Naive thymus-derived CD8-positive, alpha-beta T cell (primary cell): ENCODE results near the gene CTXN3. TPM values are rescaled to one million over a fixed set of nuclear protein-coding genes. Genes with fewer than 3 reads are reported as not detected.
A peak's percentile ranks its signal among the peaks of the same experiment; 100 is the strongest.

ENCODE experiments used
- ATAC-seq, 2 donors: fragments of 150-1000 bp; cut with Tn5 transposase in 1 of 2; sonication (Bioruptor Pico), chemical (Tn5 transposase) in 1 of 2; 1 replicate in 1 of 2; 2 replicates in 1 of 2; pipeline ENCODE4 v1.10.0; 2021; ENCODE audit warnings: mild to moderate bottlenecking in 2 of 2, moderate library complexity in 2 of 2
- POLR2A ChIA-PET: fragments of 350-600 bp; sonication (Branson Sonifier 250); formaldehyde crosslinking; loops from one replicate; lab custom pipeline; 2021; ENCODE audit warnings: antibody characterized with exemption; lab: Charles Lee
- DNase-seq, 10 donors: peaks; one replicate each; pipeline versions ENCODE4 v3.0.0 to v3.0.0-alpha.2; 2020 to 2022
- H3K27ac Mint-ChIP-seq, 10 donors: one replicate each; pipeline ENCODE4 v1.8.0; 2020 to 2022; ENCODE audit warnings: mild to moderate bottlenecking in 10 of 10, mixed read lengths in 10 of 10, moderate library complexity in 4 of 10, inconsistent platforms in 1 of 10
- H3K27me3 Mint-ChIP-seq, 5 donors: one replicate each; pipeline ENCODE4 v1.8.0; 2021 to 2022; ENCODE audit warnings: mixed read lengths in 5 of 5
- H3K36me3 Mint-ChIP-seq, 3 donors: one replicate each; pipeline ENCODE4 v1.8.0; 2020 to 2022; ENCODE audit warnings: mixed read lengths in 3 of 3, mild to moderate bottlenecking in 2 of 3, inconsistent platforms in 1 of 3
- H3K4me1 Mint-ChIP-seq, 4 donors: one replicate each; pipeline ENCODE4 v1.8.0; 2021 to 2022; ENCODE audit warnings: mixed read lengths in 4 of 4
- H3K4me3 Mint-ChIP-seq, 10 donors: one replicate each; pipeline ENCODE4 v1.8.0; 2020 to 2022; ENCODE audit warnings: mild to moderate bottlenecking in 10 of 10, mixed read lengths in 10 of 10, moderate library complexity in 6 of 10, inconsistent platforms in 1 of 10
- H3K9me3 Mint-ChIP-seq, 9 donors: one replicate each; pipeline ENCODE4 v1.8.0; 2020 to 2022; ENCODE audit warnings: mixed read lengths in 9 of 9, mild to moderate bottlenecking in 3 of 9, inconsistent platforms in 1 of 9, moderate library complexity in 1 of 9
- polyA plus RNA-seq, 3 donors: library from polyadenylated mRNA; unstranded; fragments of 300-500 nt; fragmentation: Illumina TruSeq; gene quantifications; one replicate each; pipeline ENCODE4 v1.2.3, GENCODE V29; 2021
- total RNA-seq, 8 experiments: library from RNA in 2 of 8; stranded (reverse) in 2 of 8; gene quantifications; one replicate each; pipeline ENCODE4 v1.2.3 and lab custom pipeline; 2021 to 2026

CTXN3 gene
- total and polyA plus RNA-seq, 5 experiments from 2014 or later, result not detected

DNA sequence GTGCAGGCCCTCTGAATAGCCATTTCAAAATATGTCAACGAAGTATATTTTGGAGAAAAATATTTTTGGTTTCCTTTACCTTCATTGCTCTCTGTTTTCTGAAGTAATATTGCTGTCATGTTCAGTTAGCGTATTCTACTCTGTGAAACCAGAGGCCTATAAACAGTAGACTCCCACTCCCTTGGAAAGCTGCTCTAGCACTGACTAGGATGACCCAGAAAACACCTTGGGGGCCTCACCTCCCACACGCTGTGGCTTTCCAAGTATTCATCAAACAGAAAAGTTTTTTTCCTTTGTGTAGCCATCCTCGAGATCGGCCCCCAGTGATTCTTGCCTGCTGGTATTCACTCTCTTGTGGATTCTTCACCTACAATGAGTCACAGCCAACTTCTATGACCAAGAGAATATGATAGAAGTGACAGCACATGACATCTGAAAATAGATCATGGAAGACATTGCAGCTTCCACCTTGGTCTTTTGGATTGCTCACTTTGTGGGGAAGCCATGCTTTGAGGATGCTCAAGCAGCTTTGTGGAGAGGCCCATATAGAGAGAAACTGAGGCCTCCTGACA is 28.9 kb upstream of the CTXN3 start:
- DNase-seq (no peak), ATAC-seq (no peak)
- Mint-ChIP-seq H3K4me1 (no peaks in the 10 kb centered on the region), H3K36me3 (no peaks in the 10 kb centered on the region), H3K4me3 (no peak overlapping the region), H3K27me3 (peaks cover 0 to 8% (median 2%) of the 10 kb centered on the region in 5 donors), H3K9me3 (peaks cover 0 to 4% (median 0%) of the 10 kb centered on the region in 9 donors), H3K27ac (no peak overlapping the region)
- POLR2A ChIA-PET, result no interaction called here

DNA sequence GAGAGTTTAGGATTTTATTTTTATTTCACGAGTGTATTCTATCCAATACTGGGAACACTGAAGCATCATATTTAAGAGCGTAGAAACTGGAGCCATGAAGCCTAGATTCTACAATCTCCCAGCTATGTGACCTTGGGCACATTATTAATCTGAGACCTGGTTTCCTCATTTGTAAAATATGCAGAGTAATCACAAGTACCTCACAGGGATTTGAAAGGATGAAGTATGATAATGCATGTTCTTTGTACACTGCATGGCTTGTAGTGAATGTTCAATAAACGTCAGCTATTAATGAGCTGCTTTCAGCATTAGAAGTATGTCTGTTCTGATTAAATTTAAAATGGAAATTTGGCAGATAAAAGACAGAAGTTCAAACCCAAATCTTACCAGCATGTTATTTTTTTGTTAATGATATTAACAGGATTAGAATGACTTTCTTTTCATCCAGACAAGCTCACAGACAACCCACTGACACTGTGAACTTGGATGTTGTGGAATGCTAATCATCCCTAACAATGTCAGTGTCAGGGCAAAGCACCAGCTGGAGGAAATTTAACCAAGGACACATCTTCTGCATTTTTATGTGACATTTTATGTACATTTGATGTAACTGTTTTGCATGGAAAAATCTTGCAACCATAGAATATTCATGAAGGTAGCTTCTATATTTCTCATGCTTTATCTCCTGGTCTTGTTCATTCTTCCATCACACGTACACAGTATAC is 27.1 kb upstream of the CTXN3 start:
- no peaks in the 10 kb centered on the region for H3K36me3 Mint-ChIP-seq
- H3K27me3 Mint-ChIP-seq, result peaks cover 0 to 8% (median 2%) of the 10 kb centered on the region in 5 donors
- POLR2A ChIA-PET, result no interaction called here
- no peak overlapping the region for H3K27ac Mint-ChIP-seq
- no peaks in the 10 kb centered on the region for H3K4me1 Mint-ChIP-seq
- no peaks in the 10 kb centered on the region for H3K9me3 Mint-ChIP-seq
- ATAC-seq (no peak), DNase-seq (no peak)
- H3K4me3 Mint-ChIP-seq, result no peak overlapping the region

DNA sequence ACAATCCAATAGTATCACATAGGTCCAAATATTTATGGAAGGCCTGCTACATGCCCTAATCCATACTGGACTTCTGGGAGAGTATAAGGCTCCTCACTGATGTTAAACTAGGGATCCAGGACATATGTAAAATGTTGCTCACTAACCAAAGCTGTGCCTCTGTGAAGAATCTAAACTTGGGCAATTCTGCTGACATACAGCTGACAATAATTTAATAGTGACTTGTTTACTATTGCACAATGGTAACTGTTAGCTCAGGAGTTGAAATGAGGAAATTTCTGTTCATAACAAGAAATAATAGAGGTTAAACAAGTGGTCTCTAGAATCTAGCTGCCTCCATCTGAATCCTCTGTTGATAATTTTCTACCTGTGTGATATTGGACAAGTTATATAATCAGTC is 14.9 kb upstream of the CTXN3 start:
- ATAC-seq, result no peak
- Mint-ChIP-seq H3K4me3 (no peak overlapping the region), H3K27me3 (peaks cover 1 to 29% (median 8%) of the 10 kb centered on the region in 5 donors), H3K36me3 (no peaks in the 10 kb centered on the region), H3K27ac (no peak overlapping the region), H3K4me1 (no peaks in the 10 kb centered on the region), H3K9me3 (no peaks in the 10 kb centered on the region)
- POLR2A ChIA-PET, result no interaction called here
- no peak for DNase-seq

DNA sequence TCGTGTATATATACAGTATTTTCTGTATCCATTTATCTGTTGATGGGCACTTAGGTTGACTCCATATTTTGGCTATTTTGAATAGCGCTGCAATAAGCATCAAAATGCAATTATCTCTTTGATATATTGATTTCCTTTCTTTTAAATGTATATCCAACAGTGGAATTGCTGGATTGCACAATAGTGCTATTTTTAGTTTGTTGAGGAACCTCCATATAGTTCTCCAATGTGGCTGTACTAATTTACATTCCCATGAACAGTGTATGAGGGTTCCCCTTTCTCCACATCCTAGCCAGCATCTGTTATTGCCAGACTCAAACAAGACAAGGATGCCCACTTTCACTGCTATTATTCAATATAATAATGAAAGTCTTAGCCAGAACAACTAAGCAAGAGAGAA is 9.1 kb upstream of the CTXN3 start:
- Mint-ChIP-seq H3K4me3 (no peak overlapping the region), H3K4me1 (no peaks in the 10 kb centered on the region), H3K27ac (no peak overlapping the region), H3K36me3 (no peaks in the 10 kb centered on the region), H3K27me3 (peaks cover 0 to 19% (median 9%) of the 10 kb centered on the region in 5 donors), H3K9me3 (no peaks in the 10 kb centered on the region)
- DNase-seq (no peak), ATAC-seq (no peak)
- POLR2A ChIA-PET, result no interaction called here

DNA sequence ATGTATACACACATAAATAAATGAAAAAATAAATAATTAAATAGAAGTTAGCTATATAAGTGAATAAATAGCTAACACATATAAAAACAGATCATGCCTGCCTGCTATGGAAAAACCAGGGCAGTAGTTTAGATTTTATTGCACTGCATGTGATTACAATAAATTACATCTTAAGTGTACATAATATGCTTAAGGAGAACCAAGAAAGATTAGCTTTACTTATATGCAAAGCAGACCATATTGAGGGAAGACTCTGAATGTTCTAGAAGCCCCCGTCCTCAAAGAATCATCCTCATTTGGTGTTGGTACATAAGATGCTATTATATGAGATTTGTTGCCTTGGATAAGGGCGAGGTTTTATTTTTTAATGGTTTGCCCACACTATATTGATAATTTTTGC is 5.9 kb upstream of the CTXN3 start:
- POLR2A ChIA-PET, result interaction anchor here (0.6 kb wide), 1 partner anchor 29 kb away, joined by 3 read pairs; no protein-coding TSS in a partner anchor
- H3K36me3 Mint-ChIP-seq, result no peaks in the 10 kb centered on the region

DNA sequence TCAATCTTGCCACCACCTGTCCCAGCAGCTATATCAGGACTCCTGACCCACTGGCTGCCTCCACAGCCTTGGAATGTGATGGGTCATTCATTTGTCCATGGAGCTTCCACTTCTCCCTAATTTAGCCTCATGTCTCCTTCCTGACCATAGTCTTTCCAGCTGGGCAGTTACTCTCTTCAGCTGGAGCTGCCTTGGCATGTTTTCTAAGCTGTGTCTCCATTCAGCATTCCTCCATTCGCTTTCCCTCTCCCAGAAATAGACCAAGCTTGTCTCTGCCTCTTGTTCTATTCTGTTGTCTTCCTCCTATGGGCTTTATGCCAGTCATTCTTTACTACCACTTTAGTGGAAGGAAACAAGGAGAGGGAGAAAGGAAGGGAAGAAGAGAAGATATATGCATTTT is 5.3 kb upstream of the CTXN3 start:
- DNase-seq, result no peak
- no peaks in the 10 kb centered on the region for H3K36me3 Mint-ChIP-seq
- H3K27ac Mint-ChIP-seq, result no peak overlapping the region
- POLR2A ChIA-PET, result interaction anchor here (0.6 kb wide), 1 partner anchor 28 kb away, joined by 3 read pairs; no protein-coding TSS in a partner anchor
- H3K27me3 Mint-ChIP-seq, result peaks cover 0 to 3% (median 0%) of the 10 kb centered on the region in 5 donors
- H3K9me3 Mint-ChIP-seq, result no peaks in the 10 kb centered on the region
- H3K4me3 Mint-ChIP-seq, result no peak overlapping the region
- no peak for ATAC-seq
- H3K4me1 Mint-ChIP-seq, result no peaks in the 10 kb centered on the region

More for the DNA sequence above, 5.9 kb upstream of the CTXN3 start:
- Mint-ChIP-seq H3K27ac (no peak overlapping the region), H3K27me3 (peaks cover 0 to 6% (median 2%) of the 10 kb centered on the region in 5 donors), H3K4me1 (no peaks in the 10 kb centered on the region), H3K4me3 (no peak overlapping the region), H3K9me3 (no peaks in the 10 kb centered on the region)
- ATAC-seq (no peak), DNase-seq (no peak)

DNA sequence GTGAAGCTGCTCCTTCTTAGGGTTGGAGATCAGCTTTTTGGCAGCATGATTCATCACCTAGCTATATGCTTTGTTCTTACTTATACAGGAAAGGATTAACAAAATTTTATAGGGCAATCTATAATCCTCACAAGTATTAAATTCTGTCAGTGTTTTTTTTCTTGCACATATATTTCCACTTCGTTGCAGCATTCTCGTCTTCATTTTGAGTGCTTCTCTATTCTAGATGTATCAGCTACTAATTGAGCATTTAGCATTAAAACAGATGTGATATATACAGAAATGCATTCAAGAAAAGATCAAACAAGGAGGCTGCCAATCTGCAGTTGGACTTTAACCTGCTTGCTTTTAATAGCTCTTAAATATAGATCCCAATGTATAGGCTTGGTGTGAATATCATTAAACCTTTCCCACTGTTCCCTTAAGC is 3.6 kb upstream of the CTXN3 start:
- Mint-ChIP-seq H3K4me1 (no peaks in the 10 kb centered on the region), H3K9me3 (no peaks in the 10 kb centered on the region), H3K27me3 (peaks cover 0 to 1% (median 0%) of the 10 kb centered on the region in 5 donors), H3K36me3 (no peaks in the 10 kb centered on the region), H3K4me3 (no peak overlapping the region), H3K27ac (no peak overlapping the region)
- ATAC-seq (no peak), DNase-seq (no peak)
- POLR2A ChIA-PET, result no interaction called here

DNA sequence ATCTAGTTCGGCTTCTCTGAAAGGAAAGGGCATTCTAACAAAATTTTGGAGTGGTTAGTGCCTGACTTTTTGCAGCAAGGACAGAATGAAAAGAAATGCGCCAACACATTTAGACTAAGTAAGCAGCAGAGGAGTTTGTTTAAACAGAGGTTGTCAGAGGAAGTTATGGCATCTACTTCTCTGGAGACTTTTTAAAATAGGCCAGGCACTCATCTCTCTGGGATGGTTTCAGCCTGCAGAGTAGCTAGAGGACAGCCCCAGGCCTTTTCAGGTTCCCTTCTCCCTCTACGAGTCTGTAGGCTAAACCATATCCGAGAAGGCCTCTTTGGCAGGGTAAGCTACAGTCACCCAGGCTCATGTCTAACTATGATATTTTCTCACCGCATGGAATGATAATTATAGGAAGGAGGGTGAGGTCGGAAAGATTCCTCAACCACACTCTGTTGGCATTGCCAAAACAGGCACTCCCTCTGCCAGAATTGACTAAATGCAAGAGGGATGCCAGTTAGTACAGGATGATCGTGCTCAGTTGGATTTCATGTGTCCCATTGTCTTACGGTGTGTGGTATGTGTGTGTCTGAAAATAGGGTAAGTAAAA is 1.4 kb upstream of the CTXN3 start:
- H3K4me1 Mint-ChIP-seq, result no peaks in the 10 kb centered on the region
- H3K27me3 Mint-ChIP-seq, result no peaks in the 10 kb centered on the region
- no peak overlapping the region for H3K4me3 Mint-ChIP-seq
- H3K36me3 Mint-ChIP-seq, result no peaks in the 10 kb centered on the region
- H3K9me3 Mint-ChIP-seq, result no peaks in the 10 kb centered on the region
- POLR2A ChIA-PET, result no interaction called here
- H3K27ac Mint-ChIP-seq, result no peak overlapping the region
- DNase-seq (no peak), ATAC-seq (no peak)

DNA sequence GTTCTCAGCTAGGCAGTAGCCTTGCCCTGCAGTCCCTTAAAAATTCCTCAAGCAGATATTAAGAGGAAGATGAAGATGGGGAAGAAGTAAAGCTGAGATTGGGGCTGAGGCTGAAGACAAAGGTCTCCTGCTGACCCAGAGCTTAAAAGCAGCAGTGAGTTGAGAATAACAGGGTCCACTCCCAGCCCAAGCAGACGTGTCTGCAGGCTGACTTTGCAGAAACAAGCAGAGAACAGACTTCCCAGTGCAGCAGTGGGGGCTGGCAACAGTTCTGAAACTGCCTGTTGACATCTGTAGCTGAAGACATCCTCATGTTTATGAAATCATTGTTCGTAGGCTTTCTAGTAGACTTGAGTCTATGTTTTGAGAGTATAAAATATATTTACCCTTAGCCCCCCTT is 1.1 kb downstream of the CTXN3 start:
- Mint-ChIP-seq H3K9me3 (no peaks in the 10 kb centered on the region), H3K27ac (no peak overlapping the region), H3K4me3 (no peak overlapping the region), H3K4me1 (no peaks in the 10 kb centered on the region), H3K36me3 (no peaks in the 10 kb centered on the region), H3K27me3 (peaks cover 0 to 2% (median 0%) of the 10 kb centered on the region in 5 donors)
- DNase-seq, result no peak
- no peak for ATAC-seq
- POLR2A ChIA-PET, result no interaction called here

DNA sequence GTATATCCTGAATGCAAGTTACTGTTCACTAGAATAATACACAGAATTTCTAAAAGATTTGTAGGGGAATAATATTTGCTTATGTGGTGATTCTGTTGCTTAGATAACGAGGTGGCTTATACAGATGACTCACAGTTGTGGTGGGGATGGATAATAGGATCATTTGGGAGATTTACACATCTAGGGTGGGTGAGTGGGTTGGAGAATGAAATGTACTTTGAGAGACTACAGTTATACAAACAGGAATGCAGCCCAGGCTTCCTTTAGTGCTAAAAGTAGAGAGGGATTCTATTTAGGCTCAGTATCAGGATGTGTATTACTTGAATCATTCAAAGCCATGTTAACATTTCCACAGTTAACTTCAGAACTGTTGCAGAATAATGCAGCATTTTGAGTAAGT is 1.8 kb downstream of the CTXN3 start:
- Mint-ChIP-seq H3K27me3 (peaks cover 0 to 4% (median 0%) of the 10 kb centered on the region in 5 donors), H3K4me1 (no peaks in the 10 kb centered on the region)
- POLR2A ChIA-PET, result no interaction called here

DNA sequence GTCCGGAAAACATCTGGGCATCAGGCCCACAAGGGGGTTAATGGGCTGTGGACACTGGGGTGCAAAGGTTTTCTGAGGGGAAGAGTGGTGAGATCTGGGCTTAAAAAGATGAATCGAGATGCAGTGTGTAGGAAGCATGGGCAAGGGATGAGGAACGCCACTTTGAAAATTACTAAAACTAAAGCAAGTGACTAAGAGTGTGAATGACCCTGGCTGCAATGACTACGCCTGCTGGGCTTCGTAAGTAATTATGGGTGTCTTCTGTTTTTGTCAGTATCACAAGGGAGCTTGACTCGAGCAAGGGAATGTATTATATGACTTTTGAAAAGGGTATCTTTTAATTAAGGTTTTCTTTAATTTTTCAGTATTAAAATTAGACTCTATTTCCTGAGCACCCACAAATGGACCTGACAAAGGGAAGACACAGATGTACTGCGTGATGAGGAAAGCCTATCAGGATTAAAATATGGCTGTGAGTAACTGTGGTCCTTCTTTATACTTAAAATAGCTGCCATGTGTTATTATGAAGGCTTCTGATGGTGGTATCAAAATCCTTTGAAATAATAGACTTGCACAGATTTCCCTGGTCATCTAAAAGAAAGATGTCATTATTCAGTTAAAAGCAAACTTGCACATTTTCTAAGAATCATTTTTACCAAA is 4.2 kb downstream of the CTXN3 start:
- Mint-ChIP-seq H3K27ac (peak overlapping the region in 1 of 10 donors; percentile 18), H3K9me3 (no peaks in the 10 kb centered on the region), H3K4me1 (no peaks in the 10 kb centered on the region), H3K4me3 (no peak overlapping the region), H3K27me3 (peaks cover 0 to 4% (median 0%) of the 10 kb centered on the region in 5 donors), H3K36me3 (no peaks in the 10 kb centered on the region)
- POLR2A ChIA-PET, result no interaction called here
- DNase-seq, result no peak
- ATAC-seq, result no peak

More for the DNA sequence above, 1.8 kb downstream of the CTXN3 start:
- ATAC-seq, result no peak
- H3K36me3 Mint-ChIP-seq, result no peaks in the 10 kb centered on the region
- no peaks in the 10 kb centered on the region for H3K9me3 Mint-ChIP-seq
- no peak overlapping the region for H3K4me3 Mint-ChIP-seq
- H3K27ac Mint-ChIP-seq, result no peak overlapping the region
- no peak for DNase-seq

DNA sequence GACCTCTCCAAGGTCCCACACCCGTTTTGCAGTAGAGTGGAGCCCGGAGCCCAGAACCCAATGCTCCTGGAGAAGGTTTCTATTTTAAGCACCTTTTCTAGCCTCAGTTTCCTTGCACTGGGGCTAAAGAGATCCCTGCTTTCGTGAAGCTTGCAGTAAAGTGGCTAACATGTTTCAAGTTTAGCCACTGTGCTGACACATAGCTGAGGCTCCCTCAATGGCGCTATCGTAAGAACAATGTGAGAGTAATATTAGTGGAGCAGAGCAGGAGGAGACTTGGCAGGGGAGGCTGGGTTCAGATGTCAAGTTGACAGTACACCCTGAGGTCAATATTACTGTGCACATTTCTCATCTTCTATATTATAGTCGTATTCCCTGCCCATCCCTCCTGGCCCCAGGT is 7.9 kb downstream of the CTXN3 start:
- POLR2A ChIA-PET, result no interaction called here

More for the DNA sequence above, 7.9 kb downstream of the CTXN3 start:
- Mint-ChIP-seq H3K27ac (no peak overlapping the region), H3K4me3 (no peak overlapping the region), H3K4me1 (no peaks in the 10 kb centered on the region), H3K36me3 (no peaks in the 10 kb centered on the region), H3K9me3 (no peaks in the 10 kb centered on the region), H3K27me3 (peaks cover 0 to 6% (median 1%) of the 10 kb centered on the region in 5 donors)
- ATAC-seq (no peak), DNase-seq (no peak)
